ENCODE data around the gene SPINK2.

- no peak for TF ChIP-seq POLR2A (IDR thresholded peaks at IDR 0.05; ENCODE audit: low read depth, low read length)
- TF ChIP-seq CTCF (conservative IDR thresholded peaks at IDR 0.05; ENCODE audit: low read depth, low read length) = no peak
- no peak for TF ChIP-seq MXI1 (IDR thresholded peaks at IDR 0.05; ENCODE audit: borderline replicate concordance, low read depth, low read length)
- no peak for TF ChIP-seq MAFK (IDR thresholded peaks at IDR 0.05; ENCODE audit: low read depth, low read length)
- no peak for TF ChIP-seq RAD21 (IDR thresholded peaks at IDR 0.05; ENCODE audit: low read length)
- no peak for TF ChIP-seq RCOR1 (IDR thresholded peaks at IDR 0.05; ENCODE audit: insufficient replicate concordance, low read length)
- TF ChIP-seq, protein P1, sequence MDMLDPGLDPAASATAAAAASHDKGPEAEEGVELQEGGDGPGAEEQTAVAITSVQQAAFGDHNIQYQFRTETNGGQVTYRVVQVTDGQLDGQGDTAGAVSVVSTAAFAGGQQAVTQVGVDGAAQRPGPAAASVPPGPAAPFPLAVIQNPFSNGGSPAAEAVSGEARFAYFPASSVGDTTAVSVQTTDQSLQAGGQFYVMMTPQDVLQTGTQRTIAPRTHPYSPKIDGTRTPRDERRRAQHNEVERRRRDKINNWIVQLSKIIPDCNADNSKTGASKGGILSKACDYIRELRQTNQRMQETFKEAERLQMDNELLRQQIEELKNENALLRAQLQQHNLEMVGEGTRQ (IDR thresholded peaks at IDR 0.05; ENCODE audit: low read depth, low read length) = no peak
- no peak for TF ChIP-seq FOS (IDR thresholded peaks at IDR 0.05; ENCODE audit: low read depth, low read length)
- no peak for TF ChIP-seq CEBPB (IDR thresholded peaks at IDR 0.05; ENCODE audit: low read depth, low read length)
- no peak for TF ChIP-seq RFX5 (IDR thresholded peaks at IDR 0.05; ENCODE audit: low read depth, low read length)
These were observed 18.0 kb downstream of the SPINK2 start for GRCh38 chr4:56803471-56803870.
